ENCODE results near the gene RIC8A. TPM values are rescaled to one million over a fixed set of nuclear protein-coding genes. Genes with fewer than 3 reads are reported as not detected.
A peak's percentile ranks its signal among the peaks of the same experiment; 100 is the strongest.
"Not testable (repeated sequence)": the region's sequence is repeated elsewhere in the genome, so short reads cannot be mapped to it uniquely, and the experiment has no call there.

RIC8A gene
- total RNA-seq: 59.1 TPM
- 54.7 TPM for polyA plus RNA-seq
- long read RNA-seq, donor 1, partial matches to known transcripts: 0 of 4 reads
- long read RNA-seq, donor 1, other reads (novel, unspliced or antisense): 0 of 4 reads
- long read RNA-seq, donor 2: 0 reads
- long read RNA-seq, donor 3, transcript RIC8A-203 (10 exons, 3,703 nt): major isoform, 15 of 20 reads
- long read RNA-seq, donor 3, partial matches to known transcripts: 0 of 20 reads
- long read RNA-seq, donor 3, other reads (novel, unspliced or antisense): 0 of 20 reads
- long read RNA-seq, donor 4, transcript RIC8A-203 (10 exons, 3,703 nt): major isoform, 5 of 9 reads
- long read RNA-seq, donor 4, partial matches to known transcripts: 0 of 9 reads
- long read RNA-seq, donor 4, other reads (novel, unspliced or antisense): 0 of 9 reads
- long read RNA-seq, donor 5, transcript RIC8A-203 (10 exons, 3,703 nt): major isoform, 18 of 26 reads
- long read RNA-seq, donor 5, partial matches to known transcripts: 7 of 26 reads
- long read RNA-seq, donor 5, other reads (novel, unspliced or antisense): 0 of 26 reads
- long read RNA-seq, donor 6, transcript RIC8A-203 (10 exons, 3,703 nt): major isoform, 8 of 10 reads
- long read RNA-seq, donor 6, partial matches to known transcripts: 0 of 10 reads
- long read RNA-seq, donor 6, other reads (novel, unspliced or antisense): 0 of 10 reads
- long read RNA-seq, donor 7, transcript RIC8A-203 (10 exons, 3,703 nt): major isoform, 7 of 7 reads
- long read RNA-seq, donor 7, partial matches to known transcripts: 0 of 7 reads
- long read RNA-seq, donor 7, other reads (novel, unspliced or antisense): 0 of 7 reads
- long read RNA-seq, donor 8, transcript RIC8A-203 (10 exons, 3,703 nt): major isoform, 5 of 14 reads
- long read RNA-seq, donor 8, partial matches to known transcripts: 8 of 14 reads
- long read RNA-seq, donor 8, other reads (novel, unspliced or antisense): 0 of 14 reads
- long read RNA-seq, donor 9, transcript RIC8A-203 (10 exons, 3,703 nt): major isoform, 5 of 5 reads
- long read RNA-seq, donor 9, partial matches to known transcripts: 0 of 5 reads
- long read RNA-seq, donor 9, other reads (novel, unspliced or antisense): 0 of 5 reads
- long read RNA-seq, donor 10, transcript RIC8A-203 (10 exons, 3,703 nt): major isoform, 11 of 12 reads
- long read RNA-seq, donor 10, partial matches to known transcripts: 0 of 12 reads
- long read RNA-seq, donor 10, other reads (novel, unspliced or antisense): 0 of 12 reads

DNA sequence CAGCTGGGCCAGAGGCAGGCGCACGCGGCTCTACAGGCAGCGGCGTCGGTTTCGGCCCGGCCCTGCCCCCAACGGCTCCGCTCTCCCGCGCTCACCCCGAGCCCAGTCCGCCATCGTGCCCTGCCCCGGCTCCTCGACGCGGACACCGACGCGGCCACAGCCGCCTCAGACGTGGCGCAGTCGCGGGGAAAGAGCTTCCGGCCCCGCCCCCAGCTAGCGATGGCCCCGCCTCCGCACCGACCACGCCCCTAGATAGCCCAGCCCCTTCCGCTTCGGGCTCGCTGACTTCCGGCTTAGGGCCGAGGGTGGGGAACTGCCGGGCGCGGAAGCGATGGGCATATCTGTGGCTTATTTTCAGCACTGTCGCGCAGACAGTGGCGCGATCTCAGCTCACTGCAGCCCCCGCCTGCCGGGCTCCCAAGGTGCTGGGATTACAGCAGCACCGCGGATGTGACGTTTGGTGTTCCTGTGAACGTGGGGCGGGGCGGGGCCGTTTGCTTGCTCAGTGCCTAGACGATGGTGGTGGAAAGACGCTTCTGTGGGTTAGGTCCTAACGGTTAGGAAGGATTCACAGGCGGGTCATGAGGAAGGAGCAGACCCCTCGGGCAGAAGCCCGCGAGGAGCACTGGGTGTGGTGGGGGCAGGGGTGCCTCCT is at the start of gene RIC8A, which contains the start of gene BET1L:
RIC8A (plus strand) TSS at position 501 of the 655 bp plus-strand sequence. CDS start 1,147 bp downstream, outside the sequence.
BET1L (minus strand) TSS at position 192 of the 655 bp plus-strand sequence; CDS start at position 114, 78 bp downstream.
- under 1% methylated on average over 63 of the region's 63 CpGs for WGBS
- Histone ChIP-seq H3K4me3 (ENCODE audit: low read length in 2 of 2) (peak within 1 kb of the TSS; percentile 87 to 97), H3K4me1 (ENCODE audit: control insufficient read depth in 2 of 2, insufficient read depth in 2 of 2, low read length in 2 of 2) (peaks cover 27 to 42% of the 10 kb centered on the region in 2 donors), H3K27me3 (ENCODE audit: control insufficient read depth in 2 of 2, insufficient read depth in 1 of 2, low read length in 1 of 2) (peaks cover 0 to 2% of the 10 kb centered on the region in 2 donors), H3K27ac (ENCODE audit: low read depth in 1 of 2, low read length in 1 of 2) (peak within 1 kb of the TSS; percentile 99 to 100), H3K36me3 (ENCODE audit: control insufficient read depth in 2 of 2, insufficient read depth in 2 of 2, low read length in 1 of 2) (peaks cover 51 to 53% of the 10 kb centered on the region in 2 donors), H3K9me3 (ENCODE audit: control insufficient read depth in 2 of 2, insufficient read depth in 1 of 2, low read length in 1 of 2) (no peaks in the 10 kb centered on the region)
- DNase-seq (ENCODE audit: low read depth in 6 of 9, low spot score in 9 of 9): peak; percentile 91 to 99 (median 96)

DNA sequence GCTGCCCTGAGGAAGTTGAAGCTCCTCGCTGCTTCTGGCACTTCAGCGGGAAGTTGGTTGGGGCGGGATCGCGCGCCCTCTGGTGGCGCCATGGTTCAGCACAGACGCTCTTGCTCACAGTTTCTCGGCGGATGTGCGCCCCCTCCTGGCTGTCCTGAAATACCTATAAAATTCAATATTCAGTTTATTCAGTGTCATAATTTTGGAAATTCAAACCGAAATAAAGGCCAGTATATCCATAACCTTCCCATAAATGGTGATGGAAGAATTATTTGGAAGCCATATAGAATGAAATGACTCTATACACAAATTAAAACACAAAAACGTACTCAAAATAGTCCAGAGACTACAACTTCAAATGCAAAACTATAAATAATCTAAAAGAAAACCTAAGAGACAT is 27.3 kb upstream of the RIC8A start:
- H3K36me3 ChIP-seq (ENCODE audit: control insufficient read depth in 2 of 2, insufficient read depth in 2 of 2, low read length in 1 of 2); H3K27me3 ChIP-seq (ENCODE audit: control insufficient read depth in 2 of 2, insufficient read depth in 1 of 2, low read length in 1 of 2); H3K4me3 ChIP-seq (ENCODE audit: low read length in 2 of 2); H3K4me1 ChIP-seq (ENCODE audit: control insufficient read depth in 2 of 2, insufficient read depth in 2 of 2, low read length in 2 of 2); H3K27ac ChIP-seq (ENCODE audit: low read depth in 1 of 2, low read length in 1 of 2); H3K9me3 ChIP-seq (ENCODE audit: control insufficient read depth in 2 of 2, insufficient read depth in 1 of 2, low read length in 1 of 2); DNase-seq (ENCODE audit: low read depth in 6 of 9, low spot score in 9 of 9): not testable (repeated sequence)
- WGBS: no CpG with 5 or more reads among the region's 13 CpGs

DNA sequence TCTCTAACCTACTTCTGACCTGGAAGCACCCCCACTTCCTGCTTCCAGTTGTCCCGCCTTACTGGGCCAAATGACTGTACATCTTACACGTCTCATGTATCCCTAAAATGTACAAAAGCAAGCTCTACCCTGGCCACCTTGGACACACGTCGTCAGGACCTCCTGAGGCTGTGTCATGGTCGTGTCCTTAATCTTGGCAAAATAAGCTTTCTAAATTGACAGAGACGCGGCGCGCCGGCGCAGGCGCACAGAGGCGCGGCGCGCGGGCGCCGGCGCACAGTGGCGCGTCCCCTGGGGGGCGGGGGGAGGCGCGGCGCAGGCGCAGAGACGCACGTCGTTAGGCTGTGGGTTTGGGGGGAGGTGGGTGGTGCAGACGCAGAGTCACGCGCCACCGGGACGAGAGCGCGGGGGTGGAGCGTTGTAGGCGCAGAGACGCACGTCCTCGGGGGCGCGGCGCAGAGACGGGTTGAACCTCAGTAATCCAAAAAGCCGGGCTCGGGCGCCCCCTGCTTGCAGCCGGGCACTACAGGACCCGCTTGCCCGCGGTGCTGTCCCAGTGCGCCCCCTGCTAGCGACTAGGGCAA is 18.2 kb upstream of the RIC8A start:
- peaks cover 0 to 13% of the 10 kb centered on the region in 2 donors for H3K4me1 ChIP-seq (ENCODE audit: control insufficient read depth in 2 of 2, insufficient read depth in 2 of 2, low read length in 2 of 2)
- 88% methylated on average over 39 of the region's 55 CpGs for WGBS
- H3K36me3 ChIP-seq (ENCODE audit: control insufficient read depth in 2 of 2, insufficient read depth in 2 of 2, low read length in 1 of 2); DNase-seq (ENCODE audit: low read depth in 6 of 9, low spot score in 9 of 9); H3K9me3 ChIP-seq (ENCODE audit: control insufficient read depth in 2 of 2, insufficient read depth in 1 of 2, low read length in 1 of 2); H3K27me3 ChIP-seq (ENCODE audit: control insufficient read depth in 2 of 2, insufficient read depth in 1 of 2, low read length in 1 of 2); H3K27ac ChIP-seq (ENCODE audit: low read depth in 1 of 2, low read length in 1 of 2); H3K4me3 ChIP-seq (ENCODE audit: low read length in 2 of 2): not testable (repeated sequence)

DNA sequence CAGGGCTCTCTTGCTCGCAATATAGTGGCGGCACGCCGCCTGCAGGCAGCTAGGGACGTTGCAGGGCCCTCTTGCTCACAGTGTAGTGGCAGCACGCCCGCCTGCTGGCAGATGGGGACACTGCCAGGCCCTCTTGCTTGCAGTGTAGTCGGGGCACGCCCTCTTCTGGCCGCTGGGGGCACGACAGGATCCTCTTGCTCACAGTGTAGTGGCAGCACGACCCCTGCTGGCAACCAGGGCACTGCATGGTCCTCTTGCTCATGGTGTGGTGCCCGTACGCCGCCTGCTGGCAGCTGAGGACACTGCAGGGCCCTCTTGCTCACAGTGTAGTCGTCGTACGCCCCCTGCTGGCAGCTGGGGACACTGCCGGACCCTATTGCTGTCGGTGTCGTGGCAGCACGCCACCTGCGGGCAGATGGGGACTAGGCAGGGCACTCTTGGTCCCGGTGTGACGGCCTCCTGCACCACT is 17.6 kb upstream of the RIC8A start:
- H3K4me1 ChIP-seq (ENCODE audit: control insufficient read depth in 2 of 2, insufficient read depth in 2 of 2, low read length in 2 of 2): peaks cover 0 to 13% of the 10 kb centered on the region in 2 donors
- not testable (repeated sequence) for H3K27me3 ChIP-seq (ENCODE audit: control insufficient read depth in 2 of 2, insufficient read depth in 1 of 2, low read length in 1 of 2); H3K27ac ChIP-seq (ENCODE audit: low read depth in 1 of 2, low read length in 1 of 2); H3K36me3 ChIP-seq (ENCODE audit: control insufficient read depth in 2 of 2, insufficient read depth in 2 of 2, low read length in 1 of 2); H3K9me3 ChIP-seq (ENCODE audit: control insufficient read depth in 2 of 2, insufficient read depth in 1 of 2, low read length in 1 of 2); DNase-seq (ENCODE audit: low read depth in 6 of 9, low spot score in 9 of 9); H3K4me3 ChIP-seq (ENCODE audit: low read length in 2 of 2)
- WGBS: 72% methylated on average over 10 of the region's 25 CpGs

DNA sequence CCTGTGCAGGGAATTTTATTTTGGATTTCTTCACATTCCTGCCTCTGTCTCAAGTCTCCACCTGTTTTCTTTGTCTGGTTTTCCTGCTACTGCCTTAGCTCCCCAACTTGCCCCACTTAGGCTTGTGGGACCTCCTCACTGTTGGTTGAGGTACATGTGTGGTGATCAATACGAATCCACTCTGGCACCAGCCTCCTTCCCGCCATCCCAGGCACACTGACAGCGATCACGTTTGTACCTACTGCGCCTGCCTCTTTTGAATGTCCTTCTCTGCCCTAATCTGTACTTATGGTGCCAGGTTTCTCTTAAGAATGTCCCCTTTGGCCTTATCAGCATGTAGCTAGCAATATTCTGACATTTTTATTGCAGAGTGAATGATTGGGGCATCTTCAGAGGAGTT is 17.0 kb upstream of the RIC8A start:
- H3K36me3 ChIP-seq (ENCODE audit: control insufficient read depth in 2 of 2, insufficient read depth in 2 of 2, low read length in 1 of 2); H3K27me3 ChIP-seq (ENCODE audit: control insufficient read depth in 2 of 2, insufficient read depth in 1 of 2, low read length in 1 of 2); H3K4me3 ChIP-seq (ENCODE audit: low read length in 2 of 2); H3K27ac ChIP-seq (ENCODE audit: low read depth in 1 of 2, low read length in 1 of 2); DNase-seq (ENCODE audit: low read depth in 6 of 9, low spot score in 9 of 9); H3K9me3 ChIP-seq (ENCODE audit: control insufficient read depth in 2 of 2, insufficient read depth in 1 of 2, low read length in 1 of 2): not testable (repeated sequence)
- 85% methylated on average over 5 of the region's 5 CpGs for WGBS
- peaks cover 0 to 13% of the 10 kb centered on the region in 2 donors for H3K4me1 ChIP-seq (ENCODE audit: control insufficient read depth in 2 of 2, insufficient read depth in 2 of 2, low read length in 2 of 2)

DNA sequence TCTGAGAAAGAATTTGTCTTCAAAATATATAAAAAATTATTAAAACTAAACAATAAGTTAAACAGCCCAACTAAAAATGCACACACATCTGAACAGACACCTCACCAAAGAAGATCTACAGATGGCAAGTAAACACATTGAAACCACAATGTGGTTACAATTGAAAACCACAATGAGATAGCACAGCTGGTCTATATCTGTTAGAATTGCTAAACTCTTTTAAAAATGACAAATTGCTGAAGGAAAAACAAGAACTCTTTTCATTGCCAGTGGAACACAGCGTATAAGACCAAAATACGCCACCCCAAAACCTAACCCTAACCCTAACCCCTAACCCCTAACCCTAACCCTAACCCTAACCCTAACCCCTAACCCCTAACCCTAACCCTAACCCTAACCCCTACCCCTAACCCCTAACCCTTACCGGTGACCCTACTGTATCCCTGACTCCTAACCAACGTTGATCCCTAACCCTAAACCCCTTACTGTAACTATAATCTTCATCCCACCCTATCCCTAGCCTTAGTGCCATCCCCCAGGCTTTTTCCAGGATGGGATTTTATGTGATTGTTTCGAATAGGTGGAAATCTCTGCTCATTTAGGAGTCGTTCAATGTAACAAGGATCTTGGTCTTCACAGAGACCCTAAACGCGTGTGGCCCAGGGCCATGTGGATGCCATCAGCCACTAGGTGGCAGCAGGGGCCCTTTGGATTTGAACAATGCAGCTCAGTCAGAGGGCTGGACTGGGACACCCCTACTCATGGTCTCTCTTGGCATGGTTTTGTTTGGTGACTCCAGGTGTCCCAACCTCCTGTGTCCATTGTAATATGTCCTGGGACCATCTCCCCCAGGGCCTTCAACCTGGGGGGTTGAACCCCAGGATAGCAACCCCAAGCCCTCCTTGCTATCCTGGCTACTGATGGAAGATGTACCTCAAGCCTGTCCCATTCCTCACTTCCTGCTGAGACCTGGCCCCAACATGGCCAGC is 15.7 kb upstream of the RIC8A start:
- peak in 1 of 9 donors; percentile 37 for DNase-seq (ENCODE audit: low read depth in 6 of 9, low spot score in 9 of 9)
- Histone ChIP-seq H3K27ac (ENCODE audit: low read depth in 1 of 2, low read length in 1 of 2) (peak overlapping the region in 1 of 2 donors; percentile 43), H3K4me1 (ENCODE audit: control insufficient read depth in 2 of 2, insufficient read depth in 2 of 2, low read length in 2 of 2) (peaks cover 0 to 13% of the 10 kb centered on the region in 2 donors)
- not testable (repeated sequence) for H3K36me3 ChIP-seq (ENCODE audit: control insufficient read depth in 2 of 2, insufficient read depth in 2 of 2, low read length in 1 of 2); H3K27me3 ChIP-seq (ENCODE audit: control insufficient read depth in 2 of 2, insufficient read depth in 1 of 2, low read length in 1 of 2); H3K9me3 ChIP-seq (ENCODE audit: control insufficient read depth in 2 of 2, insufficient read depth in 1 of 2, low read length in 1 of 2); H3K4me3 ChIP-seq (ENCODE audit: low read length in 2 of 2)
- WGBS: 26% methylated on average over 7 of the region's 8 CpGs

DNA sequence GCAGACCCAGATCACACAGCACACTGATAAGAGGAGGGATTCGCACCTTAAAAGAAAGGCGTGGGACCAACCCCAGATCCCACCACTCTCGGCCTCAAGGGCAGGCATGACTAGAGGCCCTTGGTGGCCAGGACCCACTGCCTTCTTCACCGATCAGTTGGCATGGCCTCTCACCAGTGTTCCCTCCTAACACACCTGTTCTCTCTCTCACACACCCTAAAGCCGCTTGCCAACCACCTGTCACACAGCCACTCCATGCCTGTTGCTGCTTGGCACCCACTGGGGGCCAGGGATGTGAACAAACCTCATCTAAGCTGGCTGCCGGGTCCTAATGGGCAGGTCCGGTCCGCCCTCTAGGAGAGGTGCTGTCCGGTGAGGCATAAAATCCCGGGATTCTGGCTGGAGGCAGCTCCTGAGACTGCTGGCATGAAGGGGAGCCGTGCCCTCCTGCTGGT is 14.8 kb upstream of the RIC8A start, which contains the start of gene SCGB1C1:
SCGB1C1 (plus strand) TSS at position 405 of the 455 bp plus-strand sequence; CDS start at position 427, 22 bp downstream.
- not testable (repeated sequence) for H3K36me3 ChIP-seq (ENCODE audit: control insufficient read depth in 2 of 2, insufficient read depth in 2 of 2, low read length in 1 of 2); H3K4me3 ChIP-seq (ENCODE audit: low read length in 2 of 2); H3K27me3 ChIP-seq (ENCODE audit: control insufficient read depth in 2 of 2, insufficient read depth in 1 of 2, low read length in 1 of 2); H3K27ac ChIP-seq (ENCODE audit: low read depth in 1 of 2, low read length in 1 of 2); H3K9me3 ChIP-seq (ENCODE audit: control insufficient read depth in 2 of 2, insufficient read depth in 1 of 2, low read length in 1 of 2); DNase-seq (ENCODE audit: low read depth in 6 of 9, low spot score in 9 of 9)
- H3K4me1 ChIP-seq (ENCODE audit: control insufficient read depth in 2 of 2, insufficient read depth in 2 of 2, low read length in 2 of 2): peaks cover 0 to 13% of the 10 kb centered on the region in 2 donors
- 89% methylated on average over 8 of the region's 11 CpGs for whole genome bisulfite sequencing

All from thymus (tissue), 14 donors.